DOHH2 (cell line): ENCODE measurements around the gene ANAPC16.

Experiments
- H3F3A ChIP-seq: fragments of 200-600 bp; sonication (generic), shearing (Covaris generic); 2 replicates; pipeline ENCODE4 v1.6.0; 2016; ENCODE audit warnings: antibody characterized with exemption, mild to moderate bottlenecking; ENCODE audit not compliant: control insufficient read depth, insufficient read depth
- H3K27ac ChIP-seq: fragments of 200-600 bp; sonication (generic); 2 replicates; pipeline ENCODE4 v1.5.1; 2014; ENCODE audit warnings: low read depth, mild to moderate bottlenecking, low read length, moderate library complexity
- H3K27me3 ChIP-seq: fragments of 200-600 bp; sonication (generic); 2 replicates; pipeline ENCODE4 v1.6.1; 2014; ENCODE audit warnings: mild to moderate bottlenecking, low read length, mixed read lengths; ENCODE audit not compliant: control insufficient read depth
- H3K36me3 ChIP-seq: fragments of 200-600 bp; sonication (generic); 2 replicates; pipeline ENCODE4 v1.6.1; 2014; ENCODE audit warnings: mild to moderate bottlenecking, low read length, moderate library complexity, mixed read lengths; ENCODE audit not compliant: control insufficient read depth
- H3K4me1 ChIP-seq: fragments of 200-600 bp; sonication (generic); 2 replicates; pipeline ENCODE4 v1.6.1; 2014; ENCODE audit warnings: mild to moderate bottlenecking, low read length, mixed read lengths; ENCODE audit not compliant: control insufficient read depth
- H3K4me2 ChIP-seq: fragments of 200-600 bp; sonication (generic); 2 replicates; pipeline ENCODE4 v1.6.0; 2014; ENCODE audit warnings: mild to moderate bottlenecking, low read length, moderate library complexity
- H3K4me3 ChIP-seq: fragments of 200-600 bp; sonication (generic); 2 replicates; pipeline ENCODE4 v1.5.1; 2014; ENCODE audit warnings: mild to moderate bottlenecking, low read length, mixed read lengths
- H3K79me2 ChIP-seq: fragments of 200-600 bp; sonication (generic); 2 replicates; pipeline ENCODE4 v1.6.1; 2014; ENCODE audit warnings: mild to moderate bottlenecking, low read length, mixed read lengths; ENCODE audit not compliant: control insufficient read depth
- H3K9me2 ChIP-seq: fragments of 200-600 bp; sonication (generic); replicated peaks from 2 replicates; pipeline ENCODE4 v1.6.1; 2014; ENCODE audit warnings: mild to moderate bottlenecking, low read length, mixed read lengths; ENCODE audit not compliant: control insufficient read depth
- H3K9me3 ChIP-seq: fragments of 200-600 bp; sonication (generic); 2 replicates; pipeline ENCODE4 v1.6.1; 2014; ENCODE audit warnings: antibody characterized with exemption, low read length, mixed read lengths; ENCODE audit not compliant: control insufficient read depth, insufficient read depth
- H4K20me1 ChIP-seq: fragments of 200-600 bp; sonication (generic); 2 replicates; pipeline ENCODE4 v1.6.0; 2014; ENCODE audit warnings: low read depth, mild to moderate bottlenecking, antibody characterized with exemption, low read length, moderate library complexity; ENCODE audit not compliant: control insufficient read depth, insufficient read depth
- EZH2phosphoT487 ChIP-seq: fragments of 200-600 bp; sonication (generic); IDR thresholded peaks from 2 replicates; pipeline ENCODE4 v1.6.1; 2017; ENCODE audit warnings: borderline replicate concordance, mild to moderate bottlenecking, antibody characterized with exemption, low read length, moderate library complexity, mixed read lengths
- TF ChIP-seq, protein P1 (sequence below): fragments of 200-600 bp; sonication (generic); IDR thresholded peaks from one replicate; pipeline ENCODE4 v1.5.1; 2014; ENCODE audit warnings: antibody characterized with exemption, mild to moderate bottlenecking, low read depth, low read length; ENCODE audit not compliant: poor library complexity, severe bottlenecking

Gene ANAPC16

DNA sequence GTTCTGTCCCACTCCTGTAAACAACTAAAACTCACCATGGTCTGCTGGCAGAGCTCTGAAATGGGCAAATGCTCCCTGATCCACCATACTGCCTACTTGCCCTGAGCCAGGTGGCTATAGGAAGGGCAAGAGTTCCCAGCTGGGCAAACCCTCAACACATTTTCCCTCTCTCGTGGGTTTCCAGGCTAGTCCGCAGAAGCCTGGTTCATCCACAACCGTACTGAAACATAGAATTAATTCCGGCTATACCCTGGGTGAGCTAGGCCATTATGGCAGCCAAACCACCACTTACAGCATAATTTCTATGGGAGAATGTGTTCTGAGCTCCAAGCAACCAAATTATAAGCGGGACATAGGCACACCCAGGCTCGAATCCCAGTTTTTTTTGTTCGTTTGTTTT lies 37.8 kb downstream of the ANAPC16 start:
- Histone ChIP-seq H3K27me3 (no peaks in the 10 kb centered on the region), H3K36me3 (no peaks in the 10 kb centered on the region), H4K20me1 (no peaks in the 10 kb centered on the region), H3F3A (peaks cover 19% of the 10 kb centered on the region), H3K27ac (no peak overlapping the region), H3K9me3 (no peaks in the 10 kb centered on the region), H3K9me2 (no peaks in the 10 kb centered on the region), H3K79me2 (no peaks in the 10 kb centered on the region), H3K4me1 (peaks cover 71% of the 10 kb centered on the region), H3K4me2 (no peak overlapping the region), H3K4me3 (no peak overlapping the region)
- TF ChIP-seq EZH2phosphoT487: no peak
- TF ChIP-seq, protein P1, sequence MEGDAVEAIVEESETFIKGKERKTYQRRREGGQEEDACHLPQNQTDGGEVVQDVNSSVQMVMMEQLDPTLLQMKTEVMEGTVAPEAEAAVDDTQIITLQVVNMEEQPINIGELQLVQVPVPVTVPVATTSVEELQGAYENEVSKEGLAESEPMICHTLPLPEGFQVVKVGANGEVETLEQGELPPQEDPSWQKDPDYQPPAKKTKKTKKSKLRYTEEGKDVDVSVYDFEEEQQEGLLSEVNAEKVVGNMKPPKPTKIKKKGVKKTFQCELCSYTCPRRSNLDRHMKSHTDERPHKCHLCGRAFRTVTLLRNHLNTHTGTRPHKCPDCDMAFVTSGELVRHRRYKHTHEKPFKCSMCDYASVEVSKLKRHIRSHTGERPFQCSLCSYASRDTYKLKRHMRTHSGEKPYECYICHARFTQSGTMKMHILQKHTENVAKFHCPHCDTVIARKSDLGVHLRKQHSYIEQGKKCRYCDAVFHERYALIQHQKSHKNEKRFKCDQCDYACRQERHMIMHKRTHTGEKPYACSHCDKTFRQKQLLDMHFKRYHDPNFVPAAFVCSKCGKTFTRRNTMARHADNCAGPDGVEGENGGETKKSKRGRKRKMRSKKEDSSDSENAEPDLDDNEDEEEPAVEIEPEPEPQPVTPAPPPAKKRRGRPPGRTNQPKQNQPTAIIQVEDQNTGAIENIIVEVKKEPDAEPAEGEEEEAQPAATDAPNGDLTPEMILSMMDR: no peak

DNA sequence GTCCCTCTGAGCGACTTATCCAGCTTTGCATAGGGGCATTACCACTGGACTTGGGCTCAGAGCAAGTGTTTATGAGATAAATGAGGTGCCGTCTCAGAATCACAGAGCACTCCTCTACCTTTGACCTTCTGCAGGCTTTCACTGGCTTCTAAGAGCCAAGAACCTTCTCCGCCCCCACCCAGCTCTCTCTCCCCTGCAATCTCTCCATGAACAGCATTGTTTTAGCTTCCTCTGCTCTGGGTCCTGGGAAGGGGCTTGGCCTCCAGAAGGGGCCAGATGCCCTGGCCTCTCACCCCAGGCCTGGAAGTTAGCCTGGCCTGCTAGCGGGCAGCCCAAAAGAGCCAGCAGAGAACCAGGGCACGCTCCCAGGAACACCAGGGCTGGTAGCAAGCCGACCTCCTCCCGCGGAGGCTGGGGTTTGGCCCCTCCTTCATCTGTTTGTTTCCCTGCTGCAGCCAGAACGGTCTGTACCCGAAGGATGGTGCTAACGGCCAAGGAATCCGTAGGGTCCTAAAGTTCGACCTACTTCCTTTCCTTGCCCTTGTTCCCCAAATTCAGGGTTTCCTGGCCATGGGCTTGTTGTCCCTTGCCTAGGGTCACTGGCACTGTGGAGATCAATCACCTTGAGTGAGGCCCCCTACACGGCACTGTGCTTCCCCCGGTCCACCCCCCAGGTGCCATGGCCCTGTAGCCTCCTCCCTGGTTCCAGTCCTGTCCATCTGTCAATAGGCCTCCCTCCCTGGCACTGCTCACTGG lies 39.2 kb downstream of the ANAPC16 start:
- no peaks in the 10 kb centered on the region for H3K79me2 ChIP-seq
- no peak for TF ChIP-seq EZH2phosphoT487
- TF ChIP-seq, protein P1: no peak
- H3K4me3 ChIP-seq: no peak overlapping the region
- H3K27ac ChIP-seq: peak overlapping the region; percentile 27; the same call in 1 of the 2 replicates
- no peaks in the 10 kb centered on the region for H4K20me1 ChIP-seq
- H3K9me2 ChIP-seq: no peaks in the 10 kb centered on the region
- no peaks in the 10 kb centered on the region for H3K9me3 ChIP-seq
- H3K27me3 ChIP-seq: no peaks in the 10 kb centered on the region
- peaks cover 72% of the 10 kb centered on the region for H3K4me1 ChIP-seq
- no peaks in the 10 kb centered on the region for H3K36me3 ChIP-seq
- peaks cover 18% of the 10 kb centered on the region for H3F3A ChIP-seq
- peak overlapping the region; percentile 54 for H3K4me2 ChIP-seq

DNA sequence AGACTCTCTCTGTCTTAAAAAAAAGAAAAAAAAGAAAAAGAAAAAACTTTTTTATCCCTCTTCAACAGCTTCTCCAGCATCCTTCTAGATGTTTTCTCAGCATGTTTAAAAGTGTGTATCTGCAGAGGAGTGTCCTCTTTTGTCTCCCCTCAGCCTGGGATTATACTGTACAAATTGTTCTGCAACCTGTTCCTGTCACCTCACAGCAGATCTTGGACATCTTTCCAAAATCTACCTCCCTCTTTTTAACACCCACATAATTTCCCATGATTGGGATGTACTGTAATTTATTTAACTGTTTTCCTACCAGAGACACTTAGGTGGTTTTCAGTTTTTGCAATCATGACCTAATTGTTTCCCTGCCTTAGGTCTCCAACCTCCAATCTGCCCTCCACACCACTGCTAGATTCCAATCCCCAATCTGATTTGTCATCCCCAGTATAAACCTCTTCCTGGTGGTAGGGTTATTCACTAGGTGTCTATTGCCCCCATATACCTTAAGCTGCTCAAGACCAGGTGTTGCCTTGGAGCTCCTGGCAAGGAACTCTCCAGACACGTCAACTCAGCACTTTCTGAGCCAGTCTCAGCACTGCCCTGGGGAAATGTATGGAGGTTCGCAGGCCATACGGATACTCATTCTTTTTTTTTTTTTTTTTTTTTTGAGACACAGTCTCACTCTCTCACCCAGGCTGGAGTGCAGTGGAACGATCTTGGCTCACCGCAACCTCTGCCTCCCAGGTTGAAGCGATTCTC lies 40.3 kb downstream of the ANAPC16 start:
- Histone ChIP-seq H3F3A (peaks cover 19% of the 10 kb centered on the region), H3K9me3 (no peaks in the 10 kb centered on the region)

More for the DNA sequence above, 40.3 kb downstream of the ANAPC16 start:
- Histone ChIP-seq H3K4me3 (no peak overlapping the region), H4K20me1 (no peaks in the 10 kb centered on the region), H3K4me2 (no peak overlapping the region), H3K27ac (peak overlapping the region; percentile 14; the same call in 1 of the 2 replicates), H3K27me3 (no peaks in the 10 kb centered on the region), H3K36me3 (no peaks in the 10 kb centered on the region), H3K4me1 (peaks cover 74% of the 10 kb centered on the region), H3K9me2 (no peaks in the 10 kb centered on the region), H3K79me2 (no peaks in the 10 kb centered on the region)
- no peak for TF ChIP-seq EZH2phosphoT487
- TF ChIP-seq, protein P1: no peak
